DLD1 (cell line): ENCODE data around the gene HYKK.
"Not testable (repeated sequence)": the region's sequence is repeated elsewhere in the genome, so short reads cannot be mapped to it uniquely, and the experiment has no call there.

Experiments
- in situ Hi-C: cut with HindIII; loops from 2 replicates; pipeline ENCODE4 v1.10.0; 2017; ENCODE audit warnings: low sequenced_read_pairs

Gene HYKK, protein sequence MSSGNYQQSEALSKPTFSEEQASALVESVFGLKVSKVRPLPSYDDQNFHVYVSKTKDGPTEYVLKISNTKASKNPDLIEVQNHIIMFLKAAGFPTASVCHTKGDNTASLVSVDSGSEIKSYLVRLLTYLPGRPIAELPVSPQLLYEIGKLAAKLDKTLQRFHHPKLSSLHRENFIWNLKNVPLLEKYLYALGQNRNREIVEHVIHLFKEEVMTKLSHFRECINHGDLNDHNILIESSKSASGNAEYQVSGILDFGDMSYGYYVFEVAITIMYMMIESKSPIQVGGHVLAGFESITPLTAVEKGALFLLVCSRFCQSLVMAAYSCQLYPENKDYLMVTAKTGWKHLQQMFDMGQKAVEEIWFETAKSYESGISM

DNA sequence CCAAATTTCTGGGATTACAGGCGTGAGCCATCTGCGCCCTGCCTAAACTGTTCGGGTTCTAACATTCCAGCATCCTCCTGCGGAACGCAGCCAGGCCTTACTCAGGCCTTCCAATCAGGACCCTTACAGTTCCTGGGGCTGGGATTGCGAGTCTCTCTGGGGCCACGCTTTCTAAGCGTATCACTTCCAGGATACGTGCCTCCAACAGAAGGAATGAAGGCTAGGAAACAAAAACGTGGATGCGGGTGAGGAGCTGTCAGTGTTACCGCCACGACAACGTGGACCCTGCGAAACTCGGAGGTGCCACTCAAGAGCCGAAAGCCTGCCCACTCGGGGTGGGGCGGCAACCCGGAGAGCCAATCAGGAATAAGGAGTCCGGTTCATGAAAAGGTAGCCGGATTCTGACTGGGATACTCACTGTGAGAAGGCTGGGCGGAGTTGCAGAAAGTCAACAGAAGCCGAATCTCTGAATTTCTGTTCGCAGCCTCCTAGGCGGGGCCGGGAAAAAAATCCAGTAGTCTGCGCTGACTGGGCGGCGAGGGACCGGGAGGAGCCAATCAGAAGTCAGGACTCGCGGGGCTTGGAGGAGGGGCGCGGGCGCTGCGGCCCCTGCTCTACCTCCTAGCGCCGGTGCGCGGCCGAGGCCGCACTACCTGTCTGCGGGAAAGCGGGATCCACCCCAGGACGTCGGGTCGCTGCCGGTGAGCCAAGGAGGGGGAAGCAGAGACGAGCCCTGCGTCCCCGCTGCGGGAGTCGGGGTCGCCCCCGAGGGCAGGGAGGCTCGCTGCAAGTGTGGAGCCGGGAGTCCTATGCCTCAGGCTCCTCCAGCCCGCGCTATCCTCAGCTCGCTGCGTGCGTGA, at the start of gene HYKK:
Gene HYKK (plus strand): TSS at position 607 of the 860 bp plus-strand sequence. CDS start 5,512 bp downstream, outside the sequence.
- in situ Hi-C loops: no loop called here

DNA sequence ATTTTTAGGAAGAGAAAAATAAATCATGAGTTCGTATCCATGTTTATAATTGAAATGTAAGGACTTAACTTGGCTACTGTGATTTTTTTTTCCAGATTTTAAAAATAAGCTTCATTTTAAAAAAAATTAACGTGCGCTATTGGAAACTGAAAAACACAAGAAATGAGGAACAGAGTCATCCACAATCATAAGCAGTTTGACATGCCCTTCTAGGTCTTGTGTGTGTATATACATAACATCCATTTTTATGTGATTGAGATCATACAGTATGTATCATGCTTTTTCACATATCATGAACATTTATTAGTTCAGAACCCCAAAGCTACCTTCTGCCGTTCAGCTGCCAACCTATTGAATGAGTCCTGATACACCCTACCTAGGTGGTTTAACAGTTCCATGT, 46.6 kb upstream of the HYKK start:
- in situ Hi-C loops: no loop called here

DNA sequence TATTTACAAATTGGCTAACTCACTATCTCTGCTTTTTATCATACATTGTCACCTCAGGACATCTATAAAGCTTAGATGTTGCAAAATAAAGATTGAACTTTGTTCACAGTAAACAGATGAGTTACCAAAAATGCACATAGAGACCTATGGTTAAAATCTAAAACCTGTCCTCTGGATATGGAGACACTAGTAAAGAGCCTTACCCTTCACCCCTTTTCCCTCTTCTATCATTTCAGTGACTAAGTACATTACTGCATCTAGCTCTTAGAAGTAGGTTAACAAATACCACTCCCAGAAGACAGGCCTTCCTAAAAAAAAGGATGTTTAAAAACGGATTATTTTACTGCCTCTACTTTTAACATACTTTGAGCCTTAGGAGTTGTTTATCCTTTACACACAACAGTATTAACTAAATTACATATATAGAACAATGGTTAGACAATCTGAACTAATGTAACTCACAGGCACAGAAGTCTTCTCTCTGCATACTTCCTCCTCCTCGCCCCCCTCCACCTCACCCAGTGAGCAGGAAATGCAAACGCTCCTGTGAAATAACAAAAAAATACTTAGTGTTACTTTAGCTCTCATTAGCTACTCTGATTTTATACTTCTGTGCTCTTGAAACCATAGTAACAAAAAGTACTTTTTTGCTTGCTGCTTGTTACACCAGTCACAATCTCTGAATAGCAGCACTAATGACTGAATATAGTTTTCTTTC, 46.0 kb upstream of the HYKK start:
- in situ Hi-C loops: no loop called here

DNA sequence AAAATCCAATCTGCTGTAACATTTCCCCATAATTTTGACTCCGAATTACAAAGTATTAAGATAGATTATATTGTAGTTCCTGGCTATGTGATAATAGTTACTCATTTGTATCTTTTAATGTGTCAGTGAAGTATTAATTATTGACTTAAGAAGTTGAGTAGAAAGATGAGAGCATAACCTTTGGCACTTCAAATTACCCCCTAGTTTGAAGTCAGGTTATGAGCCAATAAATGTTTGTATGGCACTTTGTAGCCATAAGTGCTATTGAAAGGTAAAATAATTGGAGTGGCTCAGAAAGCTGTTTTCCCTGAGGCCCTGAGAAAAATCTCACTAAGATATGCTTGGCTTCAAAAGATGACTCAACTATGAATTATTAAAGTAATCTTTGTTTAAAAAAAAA, 38.3 kb upstream of the HYKK start:
- in situ Hi-C loops: no loop called here

DNA sequence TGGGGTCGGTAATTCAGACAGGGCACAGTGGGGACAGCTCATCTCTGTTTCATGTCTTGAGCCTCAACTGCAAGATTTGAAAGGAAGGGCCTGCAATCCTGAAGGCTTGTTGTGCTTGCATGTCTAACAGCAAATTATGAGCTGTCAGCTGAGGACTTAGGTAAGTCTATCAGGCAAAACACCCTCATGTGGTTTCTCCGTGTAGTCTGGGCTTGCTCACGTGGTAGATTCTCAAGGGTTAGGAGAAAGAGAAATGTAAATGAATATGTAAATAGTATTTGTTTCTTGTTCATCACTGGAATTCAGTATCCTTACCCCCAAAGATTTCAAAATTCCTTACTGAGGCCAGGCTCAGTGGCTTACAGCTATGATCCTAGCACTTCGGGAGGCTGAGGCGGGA, 30.1 kb upstream of the HYKK start:
- in situ Hi-C loops: no loop called here

DNA sequence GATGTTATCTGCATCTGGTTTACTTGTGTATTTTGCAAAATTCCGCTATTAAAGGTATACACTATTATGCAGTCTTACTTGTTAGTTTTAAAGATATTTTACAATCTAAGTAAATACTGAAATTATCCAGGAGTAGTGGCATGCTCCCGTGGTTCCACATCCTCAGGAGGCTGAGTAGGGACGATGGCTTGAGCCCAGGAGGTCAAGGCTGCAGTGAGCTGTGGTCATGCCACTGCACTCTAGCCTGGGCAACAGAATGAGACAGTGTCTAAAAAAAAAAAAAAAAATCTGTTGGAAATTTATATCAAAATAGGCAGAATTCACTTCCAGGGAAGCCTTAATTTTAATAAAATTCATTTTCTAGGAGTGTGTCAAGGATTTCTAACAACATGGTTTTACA, 27.7 kb upstream of the HYKK start:
- in situ Hi-C loops: no loop called here

DNA sequence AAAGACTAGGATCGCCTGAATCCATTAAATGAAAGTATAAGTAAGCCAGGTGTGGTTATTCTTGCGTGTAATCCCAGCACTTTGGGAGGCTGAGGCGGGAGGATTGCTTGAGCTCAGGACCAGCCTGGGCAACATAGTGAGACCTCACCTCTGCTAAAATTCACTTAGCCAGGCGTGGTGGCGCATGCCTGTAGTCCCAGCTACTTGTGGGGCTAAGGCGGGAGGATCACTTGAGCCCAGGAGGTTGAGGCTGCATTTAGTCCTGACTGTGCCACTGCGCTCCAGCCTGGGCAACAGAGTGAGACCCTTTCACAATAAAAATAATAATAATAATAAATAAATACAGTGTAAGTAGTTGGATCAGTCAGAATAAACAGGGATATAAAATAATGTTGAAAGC, 25.5 kb upstream of the HYKK start:
- in situ Hi-C loops: no loop called here

DNA sequence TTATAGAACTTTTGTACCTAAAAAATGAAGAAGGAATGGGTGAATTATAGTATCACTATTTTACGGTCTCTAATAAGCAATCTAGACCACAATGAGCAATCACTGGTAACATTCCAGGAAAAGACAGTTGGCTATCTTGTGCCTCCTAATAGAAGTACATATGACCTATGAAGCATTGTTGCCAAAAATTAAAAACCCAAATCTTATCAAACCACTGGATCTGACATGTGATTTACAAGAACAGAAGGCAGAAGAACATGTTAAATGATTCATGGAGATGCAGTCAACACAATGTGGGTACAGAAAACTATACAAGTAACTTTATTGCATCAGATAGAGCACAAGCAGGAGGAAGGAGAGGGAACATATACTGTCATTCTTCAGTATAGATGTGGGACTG, 14.5 kb upstream of the HYKK start:
- in situ Hi-C loops: no loop called here

DNA sequence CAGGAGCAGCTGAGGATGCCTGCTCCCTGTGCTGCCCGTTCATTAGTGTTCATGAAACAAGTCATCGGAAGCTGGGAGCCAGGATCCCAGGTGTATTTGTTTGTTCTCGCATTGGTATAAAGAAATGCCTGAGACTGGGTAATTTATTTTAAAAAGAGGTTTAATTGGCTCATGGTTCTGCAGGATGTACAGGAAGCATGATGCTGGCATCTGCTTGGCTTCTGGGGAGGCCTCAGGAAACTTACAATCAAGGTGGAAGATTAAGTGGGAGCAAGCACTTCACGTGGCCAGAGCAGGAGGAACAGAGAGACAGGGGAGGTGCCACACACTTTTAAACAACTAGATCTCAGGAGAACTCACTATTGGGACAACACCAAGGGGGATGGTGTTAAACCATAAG, 5.5 kb upstream of the HYKK start:
- in situ Hi-C loops: no loop called here

DNA sequence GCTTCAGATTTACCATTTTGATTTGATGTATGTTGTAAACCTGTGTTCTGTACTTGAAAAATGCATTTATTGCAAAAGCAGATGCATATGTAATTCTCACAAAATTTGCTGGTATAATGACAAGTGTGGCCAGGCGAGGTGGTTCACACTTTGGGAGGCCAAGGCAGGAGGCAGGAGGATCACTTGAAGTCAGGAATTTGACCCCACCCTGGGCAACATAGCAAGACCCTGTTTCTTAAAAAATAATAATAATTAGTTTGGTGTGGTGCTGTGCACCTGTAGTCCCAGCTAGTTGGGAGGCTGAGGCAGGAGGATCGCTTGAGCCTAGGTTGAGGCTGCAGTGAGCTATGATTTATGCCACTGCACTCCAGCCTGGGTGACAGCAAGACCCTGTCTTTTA, 4.7 kb upstream of the HYKK start:
- in situ Hi-C loops: no loop called here

DNA sequence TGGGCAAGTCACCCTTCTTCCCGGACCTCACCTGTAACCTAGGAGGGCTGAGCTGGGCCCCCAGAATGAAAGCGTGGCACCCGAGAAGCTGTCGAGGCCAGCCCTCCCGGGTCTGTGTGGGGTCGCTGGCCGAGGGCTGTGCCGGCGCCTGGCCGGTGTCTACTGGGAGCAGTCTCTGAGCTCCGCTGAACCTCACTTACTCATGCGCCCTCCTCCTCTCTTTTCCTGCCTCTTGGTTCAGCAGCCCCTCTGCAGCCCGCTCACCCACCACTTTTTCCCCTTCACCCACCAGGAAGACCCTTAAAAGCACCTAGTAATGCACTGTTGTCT, 419 bp downstream of the HYKK start:
- in situ Hi-C loops: no loop called here

DNA sequence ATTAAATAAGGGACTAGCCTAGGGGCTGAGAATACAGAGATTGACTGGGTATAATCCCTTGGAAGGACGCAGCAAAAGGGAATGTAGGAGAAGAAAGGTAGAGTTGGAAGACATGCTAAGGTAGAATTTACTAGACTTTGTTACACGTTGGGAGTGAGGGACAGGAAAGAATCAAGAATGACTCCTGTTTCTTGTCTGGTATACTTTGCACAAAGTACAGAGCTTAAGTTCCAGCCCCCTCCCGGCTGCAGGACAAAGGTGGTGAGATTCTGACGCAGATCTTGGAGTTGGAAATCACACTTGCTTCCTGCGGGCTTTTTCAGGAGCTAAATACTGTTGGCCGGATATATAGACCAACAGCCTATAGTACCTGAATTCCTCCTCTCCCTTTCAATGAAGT, 895 bp downstream of the HYKK start:
- in situ Hi-C loops: no loop called here

DNA sequence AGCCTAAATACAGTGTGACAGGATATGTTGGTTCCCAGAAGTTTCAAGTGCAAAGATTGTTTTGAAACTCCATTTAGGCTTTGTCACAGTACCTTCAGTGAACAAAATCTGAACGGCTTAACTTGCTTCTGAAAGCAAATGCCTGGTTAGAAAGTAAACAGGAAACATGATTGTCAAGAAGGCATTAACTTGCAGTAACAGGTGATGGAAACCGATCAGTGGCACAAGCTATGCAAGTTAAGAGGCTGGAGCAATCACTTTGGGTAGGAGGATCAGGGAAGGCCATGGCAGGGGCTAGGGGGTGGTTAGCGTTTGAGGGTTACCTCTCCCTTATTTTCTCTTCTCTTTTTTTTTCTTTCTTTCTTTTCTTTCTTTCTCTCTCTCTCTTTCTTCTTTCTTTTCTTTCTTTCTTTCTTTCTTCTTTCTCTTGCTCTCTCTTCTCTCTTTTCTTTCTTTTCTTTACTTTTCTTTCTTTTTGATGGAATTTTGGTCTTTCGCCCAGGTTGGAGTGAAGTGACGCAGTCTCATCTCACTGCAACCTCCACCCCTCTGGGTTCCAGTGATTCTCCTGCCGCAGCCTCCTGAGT, 2.4 kb downstream of the HYKK start:
- in situ Hi-C loops: no loop called here

DNA sequence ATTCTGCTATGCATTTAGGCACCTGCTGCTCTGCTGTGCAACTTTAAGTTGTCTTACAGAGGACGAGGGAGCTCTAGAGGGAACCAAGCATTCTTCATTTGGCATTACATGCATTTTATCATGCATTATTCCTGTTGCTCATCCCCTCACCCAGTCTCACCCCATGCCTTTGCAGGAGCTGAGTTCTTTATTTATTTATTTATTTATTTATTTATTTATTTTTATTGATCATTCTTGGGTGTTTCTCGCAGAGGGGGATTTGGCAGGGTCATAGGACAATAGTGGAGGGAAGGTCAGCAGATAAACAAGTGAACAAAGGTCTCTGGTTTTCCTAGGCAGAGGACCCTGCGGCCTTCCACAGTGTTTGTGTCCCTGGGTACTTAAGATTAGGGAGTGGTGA, 12.7 kb downstream of the HYKK start:
- in situ Hi-C loops: not testable (repeated sequence)

DNA sequence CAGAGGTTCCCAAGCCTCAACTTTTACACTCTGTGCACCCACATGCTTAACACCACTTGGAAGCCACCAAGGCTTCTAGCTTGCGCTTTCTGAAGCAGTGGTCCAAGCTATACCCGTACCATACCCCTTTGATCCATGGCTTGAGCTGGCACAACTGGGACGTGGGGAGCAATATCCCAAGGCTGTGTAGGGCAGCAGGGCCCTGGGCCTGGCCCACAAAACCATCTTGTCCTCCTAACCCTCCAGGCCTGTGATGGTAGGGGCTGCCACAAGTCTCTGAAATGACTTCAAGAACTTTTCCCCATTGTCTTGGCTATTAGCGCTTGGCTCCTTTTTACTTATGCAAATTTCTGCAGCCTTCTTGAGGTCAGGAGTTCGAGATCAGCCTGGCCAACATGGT, 16.9 kb downstream of the HYKK start:
- in situ Hi-C loops: no loop called here

DNA sequence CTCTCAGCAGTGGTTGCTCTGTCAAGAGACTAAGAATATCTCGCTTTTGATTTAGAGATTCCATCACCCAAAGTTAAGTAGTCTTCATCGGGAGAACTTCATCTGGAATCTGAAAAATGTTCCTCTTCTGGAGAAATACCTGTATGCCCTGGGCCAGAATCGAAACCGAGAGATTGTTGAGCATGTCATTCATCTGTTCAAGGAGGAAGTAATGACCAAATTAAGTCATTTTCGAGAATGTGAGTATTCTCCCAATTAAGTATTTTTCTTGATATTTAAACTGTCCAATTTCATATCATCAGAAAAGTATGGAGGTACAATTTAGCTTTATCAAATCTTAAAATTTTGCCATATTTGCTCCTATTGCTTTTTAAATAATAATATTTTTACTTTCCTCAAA, 19.9 kb downstream of the HYKK start:
- in situ Hi-C loops: no loop called here

DNA sequence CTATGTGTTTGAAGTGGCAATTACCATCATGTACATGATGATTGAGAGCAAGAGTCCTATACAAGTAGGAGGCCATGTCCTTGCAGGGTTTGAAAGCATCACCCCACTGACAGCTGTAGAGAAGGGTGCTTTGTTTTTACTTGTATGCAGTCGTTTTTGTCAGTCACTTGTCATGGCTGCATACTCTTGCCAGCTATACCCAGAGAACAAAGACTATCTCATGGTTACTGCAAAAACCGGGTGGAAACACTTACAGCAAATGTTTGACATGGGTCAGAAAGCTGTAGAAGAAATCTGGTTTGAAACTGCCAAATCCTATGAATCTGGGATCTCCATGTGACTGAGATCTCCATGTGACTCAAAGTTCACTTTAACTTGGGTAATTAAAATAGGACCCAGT, 26.0 kb downstream of the HYKK start:
- in situ Hi-C loops: no loop called here

DNA sequence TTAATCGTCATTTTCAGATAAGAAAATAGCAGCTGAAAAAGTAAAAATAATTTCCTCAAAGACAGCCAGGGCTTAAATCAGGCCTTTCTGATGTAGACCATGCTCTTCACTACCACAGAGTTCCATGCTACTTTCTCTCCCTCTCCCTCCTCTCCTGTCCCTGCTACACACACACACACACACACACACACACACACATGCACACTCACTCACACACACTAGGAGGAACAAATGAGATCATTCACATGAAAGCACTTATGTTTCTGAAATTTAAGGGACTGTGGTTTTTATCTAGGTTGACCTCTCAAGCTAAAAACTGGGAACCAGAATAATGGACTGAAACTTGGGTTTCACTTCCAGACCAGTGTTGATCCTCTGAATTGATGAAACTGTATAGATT, 28.8 kb downstream of the HYKK start:
- in situ Hi-C loops: no loop called here

DNA sequence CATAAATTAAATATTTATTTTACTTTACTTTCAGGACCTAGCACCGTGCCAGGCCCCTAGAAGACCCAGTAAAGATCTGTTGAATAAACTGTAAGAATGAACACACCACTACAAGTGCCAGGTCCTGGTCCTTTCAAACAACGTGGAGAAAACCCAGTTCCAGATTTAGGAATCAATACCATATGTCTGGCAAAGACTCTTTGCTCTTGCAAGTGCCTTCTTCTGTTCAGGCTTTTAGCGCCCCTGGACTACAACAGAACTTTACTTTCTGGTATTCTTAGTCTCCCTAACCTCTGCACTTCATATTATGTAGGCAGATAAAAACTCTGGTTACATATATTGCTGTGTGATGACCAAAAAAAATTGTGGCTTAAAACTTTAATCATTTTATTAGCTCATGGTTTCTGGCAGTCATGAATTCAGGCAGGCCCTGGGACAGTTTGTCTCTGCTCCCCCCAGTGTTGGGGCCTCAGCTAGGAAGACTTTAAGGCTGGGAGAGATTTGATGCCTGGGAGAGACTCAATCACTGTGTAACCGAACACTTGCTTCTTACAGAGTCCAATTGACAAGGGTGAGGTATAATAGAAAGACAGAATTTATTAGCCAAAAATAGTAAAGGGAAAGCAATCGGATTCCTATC, 30.0 kb downstream of the HYKK start:
- in situ Hi-C loops: no loop called here

DNA sequence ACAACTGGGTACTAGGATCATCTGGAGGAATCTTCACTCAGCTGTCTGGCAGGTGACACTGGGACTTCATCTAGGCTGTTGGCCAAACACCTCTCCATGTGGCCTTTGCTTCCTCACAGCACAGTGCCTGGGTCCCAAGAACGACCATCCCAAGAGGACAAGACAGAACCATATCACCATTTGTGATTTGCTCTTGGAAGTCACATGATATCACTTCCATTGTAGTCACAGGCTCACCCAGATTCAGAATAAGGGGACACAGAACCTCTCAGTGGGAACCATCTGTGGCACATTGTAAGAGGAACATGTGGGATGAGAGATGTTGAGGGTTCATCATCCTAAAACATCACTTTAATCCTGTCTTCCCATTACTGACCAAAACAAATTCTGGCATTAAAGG, 31.0 kb downstream of the HYKK start:
- in situ Hi-C loops: no loop called here
